ENCODE results near the gene OPCML.

Gene OPCML

GRCh38 chr11:133078012-133078411 lies 454.3 kb downstream of the OPCML start:
- H3K27ac ChIP-seq (replicated peaks) = no peak overlapping the region
- no peak for DNase-seq (ENCODE audit: low read depth in 1 of 2, low spot score in 1 of 2)
- peaks cover under 1% of the 10 kb centered on the region for H3K27me3 ChIP-seq (ENCODE audit: insufficient read depth, poor library complexity, severe bottlenecking)
- no peak overlapping the region for H3K4me3 ChIP-seq (replicated peaks; ENCODE audit: insufficient read depth, low read length)
- TF ChIP-seq, protein P1, sequence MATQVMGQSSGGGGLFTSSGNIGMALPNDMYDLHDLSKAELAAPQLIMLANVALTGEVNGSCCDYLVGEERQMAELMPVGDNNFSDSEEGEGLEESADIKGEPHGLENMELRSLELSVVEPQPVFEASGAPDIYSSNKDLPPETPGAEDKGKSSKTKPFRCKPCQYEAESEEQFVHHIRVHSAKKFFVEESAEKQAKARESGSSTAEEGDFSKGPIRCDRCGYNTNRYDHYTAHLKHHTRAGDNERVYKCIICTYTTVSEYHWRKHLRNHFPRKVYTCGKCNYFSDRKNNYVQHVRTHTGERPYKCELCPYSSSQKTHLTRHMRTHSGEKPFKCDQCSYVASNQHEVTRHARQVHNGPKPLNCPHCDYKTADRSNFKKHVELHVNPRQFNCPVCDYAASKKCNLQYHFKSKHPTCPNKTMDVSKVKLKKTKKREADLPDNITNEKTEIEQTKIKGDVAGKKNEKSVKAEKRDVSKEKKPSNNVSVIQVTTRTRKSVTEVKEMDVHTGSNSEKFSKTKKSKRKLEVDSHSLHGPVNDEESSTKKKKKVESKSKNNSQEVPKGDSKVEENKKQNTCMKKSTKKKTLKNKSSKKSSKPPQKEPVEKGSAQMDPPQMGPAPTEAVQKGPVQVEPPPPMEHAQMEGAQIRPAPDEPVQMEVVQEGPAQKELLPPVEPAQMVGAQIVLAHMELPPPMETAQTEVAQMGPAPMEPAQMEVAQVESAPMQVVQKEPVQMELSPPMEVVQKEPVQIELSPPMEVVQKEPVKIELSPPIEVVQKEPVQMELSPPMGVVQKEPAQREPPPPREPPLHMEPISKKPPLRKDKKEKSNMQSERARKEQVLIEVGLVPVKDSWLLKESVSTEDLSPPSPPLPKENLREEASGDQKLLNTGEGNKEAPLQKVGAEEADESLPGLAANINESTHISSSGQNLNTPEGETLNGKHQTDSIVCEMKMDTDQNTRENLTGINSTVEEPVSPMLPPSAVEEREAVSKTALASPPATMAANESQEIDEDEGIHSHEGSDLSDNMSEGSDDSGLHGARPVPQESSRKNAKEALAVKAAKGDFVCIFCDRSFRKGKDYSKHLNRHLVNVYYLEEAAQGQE (IDR thresholded peaks at IDR 0.05; ENCODE audit: insufficient replicate concordance, low read depth) = no peak
- TF ChIP-seq GABPA (IDR thresholded peaks at IDR 0.05; ENCODE audit: low read depth) (no peak), SPI1 (IDR thresholded peaks at IDR 0.05; ENCODE audit: borderline replicate concordance, low read depth) (no peak), POLR2AphosphoS5 (IDR thresholded peaks at IDR 0.05; ENCODE audit: low read depth) (no peak), CTCF (IDR thresholded peaks at IDR 0.05; ENCODE audit: insufficient read depth, low read length) (no peak)

- H3K4me3 ChIP-seq (replicated peaks; ENCODE audit: insufficient read depth, low read length) = no peak overlapping the region
- DNase-seq (ENCODE audit: low read depth in 1 of 2, low spot score in 1 of 2) = no peak
- no peak for TF ChIP-seq CTCF (IDR thresholded peaks at IDR 0.05; ENCODE audit: insufficient read depth, low read length)
- TF ChIP-seq, protein P1 (IDR thresholded peaks at IDR 0.05; ENCODE audit: insufficient replicate concordance, low read depth) = no peak
- no peak for TF ChIP-seq SPI1 (IDR thresholded peaks at IDR 0.05; ENCODE audit: borderline replicate concordance, low read depth)
- no peak for TF ChIP-seq POLR2AphosphoS5 (IDR thresholded peaks at IDR 0.05; ENCODE audit: low read depth)
- TF ChIP-seq GABPA (IDR thresholded peaks at IDR 0.05; ENCODE audit: low read depth) = no peak
- no peaks in the 10 kb centered on the region for H3K27me3 ChIP-seq (ENCODE audit: insufficient read depth, poor library complexity, severe bottlenecking)
- H3K27ac ChIP-seq (replicated peaks) = no peak overlapping the region
Observed at GRCh38 chr11:133075351-133075750, 456.9 kb downstream of the OPCML start.

- no peak overlapping the region for H3K4me3 ChIP-seq (replicated peaks; ENCODE audit: insufficient read depth, low read length)
- no peaks in the 10 kb centered on the region for H3K27me3 ChIP-seq (ENCODE audit: insufficient read depth, poor library complexity, severe bottlenecking)
- TF ChIP-seq POLR2AphosphoS5 (IDR thresholded peaks at IDR 0.05; ENCODE audit: low read depth) (no peak), CTCF (IDR thresholded peaks at IDR 0.05; ENCODE audit: insufficient read depth, low read length) (no peak), GABPA (IDR thresholded peaks at IDR 0.05; ENCODE audit: low read depth) (no peak), SPI1 (IDR thresholded peaks at IDR 0.05; ENCODE audit: borderline replicate concordance, low read depth) (no peak)
- TF ChIP-seq, protein P1 (IDR thresholded peaks at IDR 0.05; ENCODE audit: insufficient replicate concordance, low read depth) = no peak
- H3K27ac ChIP-seq (replicated peaks) = no peak overlapping the region
- no peak for DNase-seq (ENCODE audit: low read depth in 1 of 2, low spot score in 1 of 2)
Observed at GRCh38 chr11:133072858-133073582, 459.3 kb downstream of the OPCML start.

Data from HL-60 (cell line).